Keratinocyte (primary cell): ENCODE results near the gene TSSC4.

Experiments
- EZH2 ChIP-seq: IDR thresholded peaks from one replicate; pipeline ENCODE4 v1.6.1; 2012; ENCODE audit warnings: inconsistent platforms, mild to moderate bottlenecking, low read length, moderate library complexity
- TF ChIP-seq, protein P1 (sequence below), 3 experiments: IDR thresholded peaks in 1 of 3; conservative IDR thresholded peaks in 1 of 3; optimal IDR thresholded peaks in 1 of 3; 2 replicates in 2 of 3; 3 replicates in 1 of 3; pipeline versions ENCODE3 to v1.5.1; 2011; ENCODE audit warnings: low read length in 3 of 3, mild to moderate bottlenecking in 3 of 3, moderate library complexity in 2 of 3, control low read depth in 1 of 3, inconsistent platforms in 1 of 3; ENCODE audit not compliant: insufficient read depth in 2 of 3; ENCODE audit errors: extremely low read depth in 1 of 3

DNA sequence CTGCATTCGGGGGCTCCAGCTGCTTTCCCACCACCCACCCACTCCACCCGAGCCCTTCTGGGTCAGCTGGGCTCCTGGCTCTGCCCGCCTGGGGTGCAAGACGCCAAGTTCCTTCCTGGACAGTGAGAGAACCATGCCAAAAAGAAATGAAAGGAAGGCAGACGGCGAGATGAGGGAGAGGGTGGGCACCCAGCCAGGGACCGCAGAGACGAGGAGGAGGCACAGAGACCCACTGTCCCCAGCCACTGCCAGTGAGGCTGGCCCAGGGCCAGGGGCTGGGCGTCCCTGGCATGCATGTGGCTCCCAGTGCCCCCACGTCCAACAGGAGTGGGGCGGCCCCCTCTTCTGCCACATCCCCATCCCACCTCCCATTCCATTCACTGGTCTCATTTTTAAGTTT lies 34.3 kb upstream of the TSSC4 start:
- TF ChIP-seq, protein P1, sequence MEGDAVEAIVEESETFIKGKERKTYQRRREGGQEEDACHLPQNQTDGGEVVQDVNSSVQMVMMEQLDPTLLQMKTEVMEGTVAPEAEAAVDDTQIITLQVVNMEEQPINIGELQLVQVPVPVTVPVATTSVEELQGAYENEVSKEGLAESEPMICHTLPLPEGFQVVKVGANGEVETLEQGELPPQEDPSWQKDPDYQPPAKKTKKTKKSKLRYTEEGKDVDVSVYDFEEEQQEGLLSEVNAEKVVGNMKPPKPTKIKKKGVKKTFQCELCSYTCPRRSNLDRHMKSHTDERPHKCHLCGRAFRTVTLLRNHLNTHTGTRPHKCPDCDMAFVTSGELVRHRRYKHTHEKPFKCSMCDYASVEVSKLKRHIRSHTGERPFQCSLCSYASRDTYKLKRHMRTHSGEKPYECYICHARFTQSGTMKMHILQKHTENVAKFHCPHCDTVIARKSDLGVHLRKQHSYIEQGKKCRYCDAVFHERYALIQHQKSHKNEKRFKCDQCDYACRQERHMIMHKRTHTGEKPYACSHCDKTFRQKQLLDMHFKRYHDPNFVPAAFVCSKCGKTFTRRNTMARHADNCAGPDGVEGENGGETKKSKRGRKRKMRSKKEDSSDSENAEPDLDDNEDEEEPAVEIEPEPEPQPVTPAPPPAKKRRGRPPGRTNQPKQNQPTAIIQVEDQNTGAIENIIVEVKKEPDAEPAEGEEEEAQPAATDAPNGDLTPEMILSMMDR (optimal IDR thresholded peaks at IDR 0.05 in 1 of 3, IDR thresholded peaks at IDR 0.05 in 1 of 3, conservative IDR thresholded peaks at IDR 0.05 in 1 of 3; ENCODE audit: extremely low read depth in 1 of 3, insufficient read depth in 2 of 3, low read length in 3 of 3), result no peak
- no peak for TF ChIP-seq EZH2
